Activated naive CD4-positive, alpha-beta T cell treated with anti-CD3 and anti-CD28 coated beads, Interleukin-2, amount 10 ng/mL, durations not matched to agents 7 days and 5 days (primary cell): ENCODE results near the gene IL3RA.
A peak's percentile ranks its signal among the peaks of the same experiment; 100 is the strongest.

Source experiments
- CTCF ChIA-PET: fragments of 350-600 bp; sonication (Branson Sonifier 250); formaldehyde crosslinking; loops from one replicate; lab custom pipeline; 2021; ENCODE audit warnings: antibody characterized with exemption; lab: Charles Lee
- DNase-seq: peaks from one replicate; pipeline ENCODE4 v3.0.0-alpha.2; 2020
- H3K27ac Mint-ChIP-seq: one replicate; pipeline ENCODE4 v1.8.0; 2021; ENCODE audit warnings: mild to moderate bottlenecking, moderate library complexity, mixed read lengths
- H3K27me3 Mint-ChIP-seq: one replicate; pipeline ENCODE4 v1.8.0; 2021; ENCODE audit warnings: mild to moderate bottlenecking, mixed read lengths
- H3K36me3 Mint-ChIP-seq: one replicate; pipeline ENCODE4 v1.8.0; 2021; ENCODE audit warnings: mixed read lengths
- H3K4me1 Mint-ChIP-seq: one replicate; pipeline ENCODE4 v1.8.0; 2021; ENCODE audit warnings: mixed read lengths
- H3K4me3 Mint-ChIP-seq: one replicate; pipeline ENCODE4 v1.8.0; 2021; ENCODE audit warnings: mild to moderate bottlenecking, moderate library complexity, mixed read lengths
- H3K9me3 Mint-ChIP-seq: one replicate; pipeline ENCODE4 v1.8.0; 2021; ENCODE audit warnings: mixed read lengths

Gene IL3RA

GRCh38 chrX:1412551-1413161, 76.1 kb downstream of the IL3RA start:
- no peak overlapping the region for H3K27ac Mint-ChIP-seq
- peaks cover 26% of the 10 kb centered on the region for H3K36me3 Mint-ChIP-seq
- H3K4me3 Mint-ChIP-seq = no peak overlapping the region
- H3K4me1 Mint-ChIP-seq = no peaks in the 10 kb centered on the region
- no peak for DNase-seq
- H3K9me3 Mint-ChIP-seq = no peaks in the 10 kb centered on the region
- no peaks in the 10 kb centered on the region for H3K27me3 Mint-ChIP-seq
- CTCF ChIA-PET = no interaction called here

GRCh38 chrX:1416327-1416784, 79.8 kb downstream of the IL3RA start:
- Mint-ChIP-seq H3K4me1 (no peaks in the 10 kb centered on the region), H3K4me3 (no peak overlapping the region), H3K27ac (no peak overlapping the region), H3K9me3 (peaks cover 2% of the 10 kb centered on the region), H3K36me3 (peaks cover 39% of the 10 kb centered on the region), H3K27me3 (no peaks in the 10 kb centered on the region)
- CTCF ChIA-PET = no interaction called here
- no peak for DNase-seq

GRCh38 chrX:1416965-1417760, 80.6 kb downstream of the IL3RA start:
- no peak overlapping the region for H3K27ac Mint-ChIP-seq

GRCh38 chrX:1417921-1418771, 81.6 kb downstream of the IL3RA start:
- Mint-ChIP-seq H3K9me3 (peaks cover 17% of the 10 kb centered on the region), H3K27me3 (no peaks in the 10 kb centered on the region), H3K4me1 (no peaks in the 10 kb centered on the region), H3K36me3 (peaks cover 47% of the 10 kb centered on the region), H3K4me3 (no peak overlapping the region), H3K27ac (no peak overlapping the region)
- CTCF ChIA-PET = no interaction called here
- DNase-seq = no peak

More at GRCh38 chrX:1416965-1417760, 80.6 kb downstream of the IL3RA start:
- no peaks in the 10 kb centered on the region for H3K4me1 Mint-ChIP-seq
- no peak for DNase-seq
- no peaks in the 10 kb centered on the region for H3K27me3 Mint-ChIP-seq
- H3K36me3 Mint-ChIP-seq = peaks cover 46% of the 10 kb centered on the region
- CTCF ChIA-PET = no interaction called here
- no peak overlapping the region for H3K4me3 Mint-ChIP-seq
- H3K9me3 Mint-ChIP-seq = peaks cover 10% of the 10 kb centered on the region

- DNase-seq = no peak
- no peaks in the 10 kb centered on the region for H3K4me1 Mint-ChIP-seq
- CTCF ChIA-PET = no interaction called here
- H3K27ac Mint-ChIP-seq = no peak overlapping the region
- H3K27me3 Mint-ChIP-seq = no peaks in the 10 kb centered on the region
- peaks cover 48% of the 10 kb centered on the region for H3K36me3 Mint-ChIP-seq
- peaks cover 24% of the 10 kb centered on the region for H3K9me3 Mint-ChIP-seq
- H3K4me3 Mint-ChIP-seq = no peak overlapping the region
Observed at GRCh38 chrX:1418901-1419544, 82.4 kb downstream of the IL3RA start.

GRCh38 chrX:1419545-1420355, 83.2 kb downstream of the IL3RA start:
- Mint-ChIP-seq H3K4me3 (no peak overlapping the region), H3K27me3 (no peaks in the 10 kb centered on the region), H3K27ac (peak overlapping the region; percentile 1), H3K4me1 (no peaks in the 10 kb centered on the region), H3K36me3 (peaks cover 51% of the 10 kb centered on the region), H3K9me3 (peaks cover 30% of the 10 kb centered on the region)
- DNase-seq = no peak
- CTCF ChIA-PET = no interaction called here

- H3K27ac Mint-ChIP-seq = no peak overlapping the region
- H3K27me3 Mint-ChIP-seq = no peaks in the 10 kb centered on the region
- H3K36me3 Mint-ChIP-seq = peaks cover 54% of the 10 kb centered on the region
- CTCF ChIA-PET = no interaction called here
- no peaks in the 10 kb centered on the region for H3K4me1 Mint-ChIP-seq
- H3K4me3 Mint-ChIP-seq = no peak overlapping the region
- H3K9me3 Mint-ChIP-seq = peaks cover 33% of the 10 kb centered on the region
- DNase-seq = no peak
Observed at GRCh38 chrX:1420371-1420770, 83.8 kb downstream of the IL3RA start.

- Mint-ChIP-seq H3K4me1 (no peaks in the 10 kb centered on the region), H3K36me3 (peaks cover 65% of the 10 kb centered on the region), H3K9me3 (peaks cover 33% of the 10 kb centered on the region), H3K27me3 (no peaks in the 10 kb centered on the region), H3K4me3 (no peak overlapping the region), H3K27ac (peak overlapping the region; percentile 54)
- no peak for DNase-seq
- CTCF ChIA-PET = no interaction called here
Observed at GRCh38 chrX:1421433-1422134, 85.0 kb downstream of the IL3RA start.

- no peak overlapping the region for H3K4me3 Mint-ChIP-seq
- CTCF ChIA-PET = no interaction called here
- no peaks in the 10 kb centered on the region for H3K27me3 Mint-ChIP-seq
- H3K27ac Mint-ChIP-seq = no peak overlapping the region
- H3K4me1 Mint-ChIP-seq = no peaks in the 10 kb centered on the region
- peaks cover 70% of the 10 kb centered on the region for H3K36me3 Mint-ChIP-seq
- DNase-seq = no peak
- H3K9me3 Mint-ChIP-seq = peaks cover 33% of the 10 kb centered on the region
Observed at GRCh38 chrX:1422135-1422465, 85.5 kb downstream of the IL3RA start.

- CTCF ChIA-PET = no interaction called here
- H3K4me3 Mint-ChIP-seq = no peak overlapping the region
- H3K4me1 Mint-ChIP-seq = no peaks in the 10 kb centered on the region
- peaks cover 33% of the 10 kb centered on the region for H3K9me3 Mint-ChIP-seq
- no peak overlapping the region for H3K27ac Mint-ChIP-seq
- no peaks in the 10 kb centered on the region for H3K27me3 Mint-ChIP-seq
- DNase-seq = no peak
- H3K36me3 Mint-ChIP-seq = peaks cover 75% of the 10 kb centered on the region
Observed at GRCh38 chrX:1423215-1423614, 86.6 kb downstream of the IL3RA start.

- Mint-ChIP-seq H3K27ac (no peak overlapping the region), H3K36me3 (peaks cover 73% of the 10 kb centered on the region)
- CTCF ChIA-PET = no interaction called here
Observed at GRCh38 chrX:1424147-1424851, 87.7 kb downstream of the IL3RA start.

GRCh38 chrX:1425381-1425780, 88.8 kb downstream of the IL3RA start:
- Mint-ChIP-seq H3K27me3 (no peaks in the 10 kb centered on the region), H3K4me1 (no peaks in the 10 kb centered on the region), H3K27ac (no peak overlapping the region), H3K9me3 (peaks cover 31% of the 10 kb centered on the region), H3K4me3 (no peak overlapping the region), H3K36me3 (peaks cover 64% of the 10 kb centered on the region)
- no peak for DNase-seq
- CTCF ChIA-PET = no interaction called here

More at GRCh38 chrX:1424147-1424851, 87.7 kb downstream of the IL3RA start:
- Mint-ChIP-seq H3K9me3 (peaks cover 33% of the 10 kb centered on the region), H3K4me1 (no peaks in the 10 kb centered on the region), H3K4me3 (no peak overlapping the region), H3K27me3 (no peaks in the 10 kb centered on the region)
- DNase-seq = no peak
